SU-DHL-6 (cell line): ENCODE data around the gene CLPSL2.

Experiments used
- H2AFZ ChIP-seq: fragments of 200-600 bp; sonication (generic); 2 replicates; pipeline ENCODE4 v1.6.1; 2014; ENCODE audit warnings: low read depth, mild to moderate bottlenecking, moderate library complexity, mixed read lengths, antibody characterized with exemption, low read length; ENCODE audit not compliant: severe bottlenecking
- H3F3A ChIP-seq: fragments of 200-600 bp; shearing (Covaris generic); 2 replicates; pipeline ENCODE4 v1.6.0; 2016; ENCODE audit warnings: antibody characterized with exemption, mild to moderate bottlenecking; ENCODE audit not compliant: insufficient read depth
- H3K27ac ChIP-seq: fragments of 200-600 bp; sonication (generic); 2 replicates; pipeline ENCODE4 v1.5.1; 2016; ENCODE audit warnings: low read depth, mild to moderate bottlenecking, low read length, moderate library complexity, mixed read lengths
- H3K27me3 ChIP-seq: fragments of 200-600 bp; sonication (generic), shearing (Covaris generic); 2 replicates; pipeline ENCODE4 v1.6.0; 2014; ENCODE audit warnings: mild to moderate bottlenecking, low read length
- H3K36me3 ChIP-seq: fragments of 200-600 bp; sonication (generic); 2 replicates; pipeline ENCODE4 v1.6.1; 2014; ENCODE audit warnings: mild to moderate bottlenecking, low read length, mixed read lengths
- H3K4me2 ChIP-seq: fragments of 300-600, 200-600 bp; shearing (Covaris generic), sonication (generic); 2 replicates; pipeline ENCODE4 v1.6.0; 2014; ENCODE audit warnings: low read length, low read depth, mild to moderate bottlenecking; ENCODE audit not compliant: poor library complexity, severe bottlenecking
- H3K4me3 ChIP-seq: fragments of 200-600 bp; sonication (generic); 2 replicates; pipeline ENCODE4 v1.5.1; 2014; ENCODE audit warnings: antibody characterized with exemption, low read length, mild to moderate bottlenecking, mixed read lengths; ENCODE audit not compliant: insufficient read depth, poor library complexity, severe bottlenecking
- H3K79me2 ChIP-seq: fragments of 200-600 bp; sonication (generic); 2 replicates; pipeline ENCODE4 v1.6.1; 2014; ENCODE audit warnings: mild to moderate bottlenecking, low read length, moderate library complexity; ENCODE audit not compliant: insufficient read depth
- H3K9ac ChIP-seq: fragments of 200-600 bp; sonication (generic); 2 replicates; pipeline ENCODE4 v1.7.0; 2014; ENCODE audit warnings: mild to moderate bottlenecking, low read length
- H3K9me2 ChIP-seq: fragments of 200-600 bp; sonication (generic); replicated peaks from 2 replicates; pipeline ENCODE4 v1.6.1; 2014; ENCODE audit warnings: low read length; ENCODE audit not compliant: insufficient read depth
- H3K9me3 ChIP-seq: fragments of 200-600 bp; sonication (generic); 2 replicates; pipeline ENCODE4 v1.6.1; 2014; ENCODE audit warnings: low read length, mixed read lengths; ENCODE audit not compliant: insufficient read depth
- H4K20me1 ChIP-seq: fragments of 200-600 bp; sonication (generic); 2 replicates; pipeline ENCODE4 v1.6.1; 2014; ENCODE audit warnings: low read depth, mild to moderate bottlenecking, antibody characterized with exemption, low read length, moderate library complexity, mixed read lengths
- EZH2phosphoT487 ChIP-seq: fragments of 200-600 bp; sonication (generic), shearing (Covaris generic); conservative IDR thresholded peaks from 2 replicates; pipeline ENCODE4 v1.6.1; 2018; ENCODE audit warnings: mild to moderate bottlenecking, antibody characterized with exemption, low read length, moderate library complexity, mixed read lengths
- TF ChIP-seq, protein P1 (sequence below): fragments of 200-600 bp; sonication (generic); IDR thresholded peaks from one replicate; pipeline ENCODE4 v1.5.1; 2017; ENCODE audit warnings: antibody characterized with exemption, mild to moderate bottlenecking, low read length, moderate library complexity; ENCODE audit not compliant: insufficient read depth, poor library complexity, severe bottlenecking

The CLPSL2 gene

DNA sequence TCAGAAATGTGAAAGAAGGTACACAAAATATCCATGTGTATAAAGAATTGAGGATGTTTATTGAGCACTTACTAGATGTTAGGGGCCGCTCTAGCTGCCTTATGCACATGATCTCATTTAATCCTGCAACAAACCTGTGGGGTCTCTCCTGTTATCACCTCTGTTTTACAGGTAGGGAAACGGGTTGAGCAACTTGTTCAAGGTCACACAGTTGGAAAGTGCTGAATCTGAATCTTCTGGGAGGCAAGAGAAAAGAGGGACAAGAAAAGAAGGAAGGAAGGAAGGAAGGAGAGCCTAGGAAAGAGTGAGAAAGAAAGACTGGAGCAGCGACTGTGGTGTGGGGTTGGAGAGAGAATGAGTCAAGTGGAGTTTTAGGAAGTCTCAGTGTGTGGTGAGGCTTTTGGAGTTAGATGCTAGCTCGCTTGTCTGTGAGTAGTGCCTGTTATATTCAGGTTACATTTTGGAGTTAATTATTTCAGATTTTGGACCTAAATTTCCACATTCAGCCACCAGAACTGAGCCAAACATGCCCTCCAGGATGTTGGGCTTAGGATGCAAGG lies 12.1 kb downstream of the CLPSL2 start:
- no peak overlapping the region for H3K27ac ChIP-seq
- no peak overlapping the region for H2AFZ ChIP-seq
- H3K79me2 ChIP-seq: no peaks in the 10 kb centered on the region
- TF ChIP-seq, protein P1, sequence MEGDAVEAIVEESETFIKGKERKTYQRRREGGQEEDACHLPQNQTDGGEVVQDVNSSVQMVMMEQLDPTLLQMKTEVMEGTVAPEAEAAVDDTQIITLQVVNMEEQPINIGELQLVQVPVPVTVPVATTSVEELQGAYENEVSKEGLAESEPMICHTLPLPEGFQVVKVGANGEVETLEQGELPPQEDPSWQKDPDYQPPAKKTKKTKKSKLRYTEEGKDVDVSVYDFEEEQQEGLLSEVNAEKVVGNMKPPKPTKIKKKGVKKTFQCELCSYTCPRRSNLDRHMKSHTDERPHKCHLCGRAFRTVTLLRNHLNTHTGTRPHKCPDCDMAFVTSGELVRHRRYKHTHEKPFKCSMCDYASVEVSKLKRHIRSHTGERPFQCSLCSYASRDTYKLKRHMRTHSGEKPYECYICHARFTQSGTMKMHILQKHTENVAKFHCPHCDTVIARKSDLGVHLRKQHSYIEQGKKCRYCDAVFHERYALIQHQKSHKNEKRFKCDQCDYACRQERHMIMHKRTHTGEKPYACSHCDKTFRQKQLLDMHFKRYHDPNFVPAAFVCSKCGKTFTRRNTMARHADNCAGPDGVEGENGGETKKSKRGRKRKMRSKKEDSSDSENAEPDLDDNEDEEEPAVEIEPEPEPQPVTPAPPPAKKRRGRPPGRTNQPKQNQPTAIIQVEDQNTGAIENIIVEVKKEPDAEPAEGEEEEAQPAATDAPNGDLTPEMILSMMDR: no peak
- no peak for TF ChIP-seq EZH2phosphoT487
- H3K9ac ChIP-seq: no peak overlapping the region
- no peaks in the 10 kb centered on the region for H4K20me1 ChIP-seq
- no peaks in the 10 kb centered on the region for H3K9me3 ChIP-seq
- no peak overlapping the region for H3K4me3 ChIP-seq
- H3K9me2 ChIP-seq: no peaks in the 10 kb centered on the region
- no peaks in the 10 kb centered on the region for H3K36me3 ChIP-seq
- no peaks in the 10 kb centered on the region for H3K27me3 ChIP-seq
- H3F3A ChIP-seq: no peaks in the 10 kb centered on the region
- no peak overlapping the region for H3K4me2 ChIP-seq

DNA sequence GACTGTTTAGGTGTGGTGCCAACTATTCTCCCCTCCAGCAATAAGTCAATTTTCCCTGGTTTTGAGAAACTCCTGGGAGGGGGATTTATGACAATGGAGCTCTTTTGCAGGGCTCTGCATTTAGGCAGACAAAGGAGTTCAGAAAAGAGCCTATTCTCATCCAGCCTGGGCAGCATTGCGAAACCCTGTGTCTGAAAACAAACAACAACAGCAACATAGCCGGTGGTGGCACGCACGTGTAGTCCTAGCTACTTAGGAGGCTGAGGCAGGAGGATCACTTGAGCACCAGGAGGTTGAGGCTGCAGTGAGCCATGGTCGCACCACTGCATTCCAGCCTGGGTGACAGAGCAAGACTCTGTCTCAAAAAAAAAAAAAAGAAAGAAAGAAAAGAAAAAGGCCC lies 14.3 kb downstream of the CLPSL2 start:
- H3K9me3 ChIP-seq: no peaks in the 10 kb centered on the region

DNA sequence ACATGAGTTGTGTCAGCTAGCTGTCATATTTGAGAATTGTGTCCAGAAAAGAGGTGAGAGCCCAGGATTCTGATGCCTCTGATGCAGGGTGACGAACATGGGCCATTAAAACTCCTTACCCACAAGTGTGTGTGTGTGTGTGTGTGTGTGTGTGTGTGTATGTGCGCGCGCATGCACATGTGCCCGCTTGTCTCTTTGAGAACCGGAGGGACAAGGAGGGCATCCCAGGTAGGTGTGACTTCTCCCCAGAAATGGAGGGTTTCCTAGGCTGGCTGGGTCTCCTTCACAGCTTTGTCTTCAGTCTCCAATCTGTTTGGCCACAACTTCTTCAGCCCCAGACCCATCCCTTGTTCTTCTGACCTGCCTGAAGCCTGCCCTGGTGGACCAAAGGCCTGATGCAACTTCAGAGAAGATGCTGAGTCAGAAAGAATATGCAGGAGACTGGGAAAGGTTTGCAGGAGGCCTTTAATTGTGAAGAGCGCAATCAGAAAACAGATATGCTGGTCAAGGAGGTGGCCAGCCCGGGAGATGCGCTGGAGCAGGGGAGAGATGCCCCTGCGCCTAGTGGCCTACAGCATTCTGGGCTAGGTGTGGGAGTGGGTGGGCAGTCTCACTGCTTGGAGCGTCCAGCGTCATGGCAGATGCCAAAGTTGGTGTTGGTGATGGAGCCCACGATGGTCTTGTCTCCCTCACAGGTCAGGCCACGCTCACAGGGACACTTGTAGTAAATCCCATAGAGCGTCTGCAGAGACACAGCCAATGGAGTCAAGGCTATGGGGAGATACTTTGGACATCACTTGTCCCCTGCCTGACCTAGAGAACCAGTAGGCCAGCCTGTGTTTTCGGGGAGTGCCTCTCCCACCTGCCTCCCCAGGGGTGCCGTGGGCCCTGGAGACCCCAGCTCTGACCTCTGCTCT lies 18.4 kb downstream of the CLPSL2 start:
- Histone ChIP-seq H4K20me1 (no peaks in the 10 kb centered on the region), H3K9me2 (no peaks in the 10 kb centered on the region), H2AFZ (no peak overlapping the region), H3K4me2 (no peak overlapping the region), H3K9me3 (no peaks in the 10 kb centered on the region), H3K4me3 (no peak overlapping the region), H3K9ac (no peak overlapping the region), H3K79me2 (no peaks in the 10 kb centered on the region), H3K27me3 (no peaks in the 10 kb centered on the region), H3K27ac (no peak overlapping the region), H3F3A (no peaks in the 10 kb centered on the region), H3K36me3 (no peaks in the 10 kb centered on the region)
- TF ChIP-seq, protein P1: no peak
- TF ChIP-seq EZH2phosphoT487: no peak

More for the DNA sequence above, 14.3 kb downstream of the CLPSL2 start:
- TF ChIP-seq, protein P1: no peak
- TF ChIP-seq EZH2phosphoT487: no peak
- Histone ChIP-seq H3K9ac (no peak overlapping the region), H3K27ac (no peak overlapping the region), H3K36me3 (no peaks in the 10 kb centered on the region), H3F3A (no peaks in the 10 kb centered on the region), H4K20me1 (no peaks in the 10 kb centered on the region), H3K4me3 (no peak overlapping the region), H3K79me2 (no peaks in the 10 kb centered on the region), H3K27me3 (no peaks in the 10 kb centered on the region), H3K9me2 (no peaks in the 10 kb centered on the region), H3K4me2 (no peak overlapping the region), H2AFZ (no peak overlapping the region)
